Kidney epithelial cell (primary cell): ENCODE data around the gene RRP8. TPM values are rescaled to one million over a fixed set of nuclear protein-coding genes. Genes with fewer than 3 reads are reported as not detected.

Source experiments
- DNase-seq: peaks from one replicate; pipeline ENCODE4 v3.0.0-alpha.2; 2010; ENCODE audit warnings: low read depth
- H3K27me3 ChIP-seq: 2 replicates; pipeline ENCODE4 v1.6.0; 2011; ENCODE audit warnings: low read length; ENCODE audit not compliant: control insufficient read depth, insufficient read depth
- H3K36me3 ChIP-seq: 2 replicates; pipeline ENCODE4 v1.5.1; 2011; ENCODE audit warnings: low read length; ENCODE audit not compliant: control insufficient read depth, insufficient read depth
- H3K4me3 ChIP-seq: 2 replicates; pipeline ENCODE4 v1.5.1; 2011; ENCODE audit warnings: low read depth, mild to moderate bottlenecking, control low read depth, low read length
- CTCF ChIP-seq: IDR thresholded peaks from 2 replicates; pipeline ENCODE4 v1.5.1; 2011; ENCODE audit warnings: mild to moderate bottlenecking, moderate library complexity, low read length, control low read depth, inconsistent platforms; ENCODE audit not compliant: insufficient read depth, poor library complexity, severe bottlenecking
- total RNA-seq: library from RNA; depleted of rRNA; stranded (reverse); fragments of >200 nt; gene quantifications from 2 replicates; pipeline ENCODE4 v1.2.3, GENCODE V29; 2015

The RRP8 gene
- total RNA-seq, 1 donor from 2014 or later = 26.4 TPM

- no peak for DNase-seq
- H3K27me3 ChIP-seq = no peaks in the 10 kb centered on the region
These were observed 13.3 kb upstream of the RRP8 start for GRCh38 chr11:6616596-6617250.

DNA sequence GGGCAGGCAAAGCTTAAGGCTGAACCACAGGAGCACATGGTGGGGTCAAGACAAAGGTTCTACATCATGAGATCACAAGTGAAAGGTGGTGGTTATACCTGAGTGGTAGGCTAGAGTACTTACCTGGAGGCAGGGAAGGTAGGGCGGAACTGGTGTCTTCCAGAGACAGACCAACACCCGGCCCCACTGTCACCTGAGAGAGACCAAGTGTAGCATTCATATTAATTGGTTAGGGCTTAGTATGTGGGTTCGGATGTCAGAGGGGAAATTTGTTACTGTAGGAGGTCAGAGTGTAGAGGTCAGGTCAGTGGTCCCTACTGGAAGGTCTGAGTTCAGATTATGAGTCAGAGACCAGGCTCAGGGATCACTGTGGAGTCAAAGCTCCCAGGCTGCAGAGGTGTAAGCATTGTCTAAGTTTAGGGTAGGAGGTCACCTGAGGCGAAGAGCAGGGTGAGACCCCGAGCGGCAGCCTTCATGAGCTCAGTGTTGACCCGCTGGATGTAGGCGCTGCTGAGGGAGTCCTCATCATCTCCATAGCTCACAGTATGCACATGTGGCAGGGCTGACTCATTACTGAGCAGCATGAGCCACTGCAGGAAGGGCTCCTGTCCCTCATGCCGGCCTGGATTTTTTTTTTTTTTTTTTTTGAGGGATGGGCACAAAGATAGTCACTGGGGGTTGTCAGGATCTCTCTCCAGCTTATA lies 12.6 kb upstream of the RRP8 start:
- no peak for TF ChIP-seq CTCF
- H3K27me3 ChIP-seq = no peaks in the 10 kb centered on the region
- H3K36me3 ChIP-seq = peaks cover 1% of the 10 kb centered on the region
- DNase-seq = no peak
- H3K4me3 ChIP-seq = no peak overlapping the region

More at GRCh38 chr11:6616596-6617250, 13.3 kb upstream of the RRP8 start:
- no peak for TF ChIP-seq CTCF
- Histone ChIP-seq H3K36me3 (peaks cover 1% of the 10 kb centered on the region), H3K4me3 (no peak overlapping the region)

DNA sequence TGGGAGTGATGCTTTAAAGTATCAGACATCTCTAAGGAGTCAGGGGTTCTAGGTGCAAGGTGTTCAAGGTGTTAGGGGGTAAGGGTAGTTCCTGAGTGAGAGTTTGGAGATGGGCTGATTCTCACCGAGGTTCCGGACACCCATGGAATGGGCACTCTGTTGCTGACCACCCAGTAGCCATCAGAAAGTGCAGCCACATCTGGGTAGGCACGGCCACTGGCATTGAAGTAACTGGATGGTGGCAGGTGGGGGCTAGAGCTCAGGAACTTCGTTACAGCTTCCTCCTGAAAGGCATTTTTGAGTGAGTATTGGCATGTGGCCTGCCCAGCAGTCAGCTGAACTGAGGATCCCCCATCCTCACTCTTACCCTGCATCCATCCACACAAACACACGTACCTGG lies 11.6 kb upstream of the RRP8 start:
- no peak for TF ChIP-seq CTCF
- DNase-seq = no peak
- Histone ChIP-seq H3K27me3 (no peaks in the 10 kb centered on the region), H3K4me3 (no peak overlapping the region), H3K36me3 (peaks cover 3% of the 10 kb centered on the region)

DNA sequence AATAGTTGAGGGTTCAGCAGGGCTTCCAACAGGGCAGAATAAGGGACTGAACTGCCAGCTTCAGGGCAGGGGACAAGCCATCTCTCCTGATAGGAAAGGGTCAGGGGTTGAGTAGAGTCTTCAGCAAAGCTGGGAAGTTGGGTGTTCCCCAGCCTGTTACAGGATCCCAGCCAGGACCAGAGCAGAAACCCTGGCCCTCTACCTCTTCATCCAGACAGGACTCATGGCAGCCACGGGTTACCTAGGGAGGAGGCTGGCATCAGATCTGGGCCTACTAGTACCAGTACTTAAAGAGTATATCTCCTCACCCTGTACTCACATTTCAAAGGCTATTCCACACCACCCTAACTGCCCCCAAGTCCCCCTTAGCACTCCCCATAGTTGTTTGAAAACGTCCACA lies 11.0 kb upstream of the RRP8 start:
- TF ChIP-seq CTCF = no peak
- no peak overlapping the region for H3K4me3 ChIP-seq
- peaks cover 4% of the 10 kb centered on the region for H3K36me3 ChIP-seq
- no peaks in the 10 kb centered on the region for H3K27me3 ChIP-seq
- no peak for DNase-seq

GRCh38 chr11:6613496-6613895 lies 10.1 kb upstream of the RRP8 start:
- Histone ChIP-seq H3K27me3 (no peaks in the 10 kb centered on the region), H3K36me3 (peaks cover 4% of the 10 kb centered on the region), H3K4me3 (no peak overlapping the region)
- no peak for TF ChIP-seq CTCF
- DNase-seq = no peak
